Stimulated activated CD4-positive, alpha-beta T cell treated with anti-CD3 and anti-CD28 coated beads, TNF-alpha, amount 100 ng/mL, for 48 hours (primary cell): ENCODE results near the gene VWC2L.

Source experiments
- DNase-seq, 3 donors: peaks; one replicate each; pipeline ENCODE4 v3.0.0-alpha.2; 2020; ENCODE audit warnings: low read depth in 3 of 3

VWC2L gene

GRCh38 chr2:214536625-214537024 is 125.8 kb downstream of the VWC2L start:
- no peak for DNase-seq

GRCh38 chr2:214537929-214538328 is 127.1 kb downstream of the VWC2L start:
- DNase-seq = no peak

- no peak for DNase-seq
These were observed 131.4 kb downstream of the VWC2L start for GRCh38 chr2:214542295-214542694.

GRCh38 chr2:214542866-214543265 is 132.0 kb downstream of the VWC2L start:
- no peak for DNase-seq

- no peak for DNase-seq
These were observed 132.6 kb downstream of the VWC2L start for GRCh38 chr2:214543386-214543955.

GRCh38 chr2:214545898-214546542 is 135.2 kb downstream of the VWC2L start:
- no peak for DNase-seq

GRCh38 chr2:214547931-214548330 is 137.1 kb downstream of the VWC2L start:
- DNase-seq = no peak

GRCh38 chr2:214549946-214550345 is 139.1 kb downstream of the VWC2L start:
- DNase-seq = no peak

- DNase-seq = no peak
These were observed 139.9 kb downstream of the VWC2L start for GRCh38 chr2:214550786-214551185.

- DNase-seq = no peak
These were observed 147.0 kb downstream of the VWC2L start for GRCh38 chr2:214557884-214558283.

- no peak for DNase-seq
These were observed 147.5 kb downstream of the VWC2L start for GRCh38 chr2:214558341-214558740.

GRCh38 chr2:214560176-214560575 is 149.3 kb downstream of the VWC2L start:
- no peak for DNase-seq

GRCh38 chr2:214560618-214561190 is 149.8 kb downstream of the VWC2L start:
- no peak for DNase-seq

- DNase-seq = no peak
These were observed 154.4 kb downstream of the VWC2L start for GRCh38 chr2:214565246-214565645.

GRCh38 chr2:214566457-214566856 is 155.6 kb downstream of the VWC2L start:
- no peak for DNase-seq

GRCh38 chr2:214569419-214570035 is 158.7 kb downstream of the VWC2L start:
- DNase-seq = no peak

- DNase-seq = no peak
These were observed 163.4 kb downstream of the VWC2L start for GRCh38 chr2:214574084-214574781.

- DNase-seq = no peak
These were observed 164.2 kb downstream of the VWC2L start for GRCh38 chr2:214575030-214575429.

- DNase-seq = no peak
These were observed 164.6 kb downstream of the VWC2L start for GRCh38 chr2:214575465-214575864.

- DNase-seq = no peak
These were observed 166.9 kb downstream of the VWC2L start for GRCh38 chr2:214577769-214578168.

GRCh38 chr2:214578442-214578841 is 167.6 kb downstream of the VWC2L start:
- no peak for DNase-seq

- no peak for DNase-seq
These were observed 168.2 kb downstream of the VWC2L start for GRCh38 chr2:214579035-214579434.
